Endothelial cell of umbilical vein (primary cell): ENCODE data around the gene LHPP. TPM values are rescaled to one million over a fixed set of nuclear protein-coding genes. Genes with fewer than 3 reads are reported as not detected.

Experiments
- BruUV-seq: library from RNA; stranded (reverse); fragments of 400-500 nt; replicated peaks from 2 replicates; lab custom pipeline; 2021; lab: Mats Ljungman, UMichigan
- CTCF ChIA-PET: fragments of 300-600, 350-600 bp; sonication (Branson Sonifier 250); formaldehyde crosslinking; loops from one replicate; lab custom pipeline; 2021; ENCODE audit warnings: antibody characterized with exemption, inconsistent platforms; lab: Charles Lee
- POLR2A ChIA-PET: fragments of 300-600, 350-600 bp; sonication (Branson Sonifier 250); formaldehyde crosslinking; loops from one replicate; lab custom pipeline; 2021; ENCODE audit warnings: antibody characterized with exemption, inconsistent platforms; lab: Charles Lee
- DNase-seq: peaks from one replicate; pipeline ENCODE4 v3.0.0-alpha.2; 2011; ENCODE audit warnings: low read depth, low spot score
- FAIRE-seq: peaks from 2 replicates; lab custom pipeline; 2011; peaks lifted over from hg19 to GRCh38; lab: Jason Lieb, UNC
- H2AFZ ChIP-seq: 2 replicates; pipeline ENCODE4 v1.6.0; 2012; ENCODE audit warnings: low read depth, low read length, control low read depth, inconsistent platforms
- H3K27ac ChIP-seq: 2 replicates; pipeline ENCODE4 v1.5.1; 2011; ENCODE audit warnings: low read depth, mild to moderate bottlenecking, control low read depth, low read length, moderate library complexity; ENCODE audit not compliant: insufficient read depth
- H3K27me3 ChIP-seq, 2 experiments: 2 replicates each; pipeline versions ENCODE4 v1.6.0 to v1.6.1; 2011; ENCODE audit warnings: low read length in 2 of 2, mixed read lengths in 1 of 2; ENCODE audit not compliant: control insufficient read depth in 2 of 2, insufficient read depth in 2 of 2
- H3K36me3 ChIP-seq, 2 experiments: 2 replicates in 1 of 2; 3 replicates in 1 of 2; pipeline ENCODE4 v1.5.1; 2011; ENCODE audit warnings: low read length in 2 of 2, mild to moderate bottlenecking in 1 of 2, moderate library complexity in 1 of 2; ENCODE audit not compliant: control insufficient read depth in 2 of 2, insufficient read depth in 2 of 2; ENCODE audit errors: extremely low read depth in 1 of 2
- H3K4me1 ChIP-seq: 3 replicates; pipeline ENCODE4 v1.5.1; 2011; ENCODE audit warnings: mild to moderate bottlenecking, low read length; ENCODE audit not compliant: control insufficient read depth, insufficient read depth; ENCODE audit errors: extremely low read depth
- H3K4me2 ChIP-seq: 2 replicates; pipeline ENCODE4 v1.6.1; 2011; ENCODE audit warnings: low read length, control low read depth, mixed read lengths; ENCODE audit not compliant: insufficient read depth
- H3K4me3 ChIP-seq, 3 experiments: fragments of 200-600 bp in 1 of 3; sonication (generic), shearing (Covaris generic) in 1 of 3; replicated peaks in 1 of 3; 2 replicates each; pipeline ENCODE4 v1.5.1; 2011 to 2016; ENCODE audit warnings: control low read depth in 3 of 3, low read length in 3 of 3, mild to moderate bottlenecking in 2 of 3, inconsistent platforms in 1 of 3, low read depth in 1 of 3, moderate library complexity in 1 of 3; ENCODE audit not compliant: insufficient read depth in 1 of 3
- H3K79me2 ChIP-seq: 2 replicates; pipeline ENCODE4 v1.6.0; 2012; ENCODE audit warnings: low read length, inconsistent platforms; ENCODE audit not compliant: control insufficient read depth, insufficient read depth
- H3K9ac ChIP-seq: replicated peaks from 2 replicates; pipeline ENCODE3; 2011; ENCODE audit warnings: low read length, control low read depth; ENCODE audit not compliant: insufficient read depth; ENCODE audit errors: extremely low read depth
- H3K9me1 ChIP-seq: replicated peaks from 3 replicates; pipeline ENCODE4 v1.6.0; 2011; ENCODE audit warnings: mild to moderate bottlenecking, low read length; ENCODE audit not compliant: control insufficient read depth, insufficient read depth; ENCODE audit errors: extremely low read depth
- H3K9me3 ChIP-seq: replicated peaks from 2 replicates; pipeline ENCODE4 v1.5.1; 2012; ENCODE audit warnings: low read length, inconsistent platforms; ENCODE audit not compliant: control insufficient read depth, insufficient read depth
- H4K20me1 ChIP-seq: replicated peaks from 2 replicates; pipeline ENCODE3; 2011; ENCODE audit warnings: mild to moderate bottlenecking, low read length; ENCODE audit not compliant: control insufficient read depth, insufficient read depth; ENCODE audit errors: extremely low read depth
- EZH2 ChIP-seq: IDR thresholded peaks from 2 replicates; pipeline ENCODE4 v1.6.1; 2012; ENCODE audit warnings: borderline replicate concordance, low read depth, mild to moderate bottlenecking, moderate library complexity, low read length, inconsistent platforms; ENCODE audit not compliant: severe bottlenecking
- FOS ChIP-seq: IDR thresholded peaks from 2 replicates; pipeline ENCODE4 v1.6.1; 2011; ENCODE audit warnings: mild to moderate bottlenecking, low read length, moderate library complexity, borderline replicate concordance; ENCODE audit not compliant: insufficient read depth
- GATA2 ChIP-seq: IDR thresholded peaks from 2 replicates; pipeline ENCODE4 v1.7.0; 2011; ENCODE audit warnings: low read depth, mild to moderate bottlenecking, moderate library complexity, mixed read lengths, low read length; ENCODE audit not compliant: insufficient read length, insufficient read depth
- JUN ChIP-seq: IDR thresholded peaks from 2 replicates; pipeline ENCODE4 v1.6.1; 2011; ENCODE audit warnings: borderline replicate concordance, low read depth; ENCODE audit not compliant: insufficient read length, insufficient read depth
- MYC ChIP-seq: IDR thresholded peaks from one replicate; pipeline ENCODE4 v1.6.1; 2011; ENCODE audit warnings: mild to moderate bottlenecking, low read depth, low read length
- POLR2A ChIP-seq: IDR thresholded peaks from 2 replicates; pipeline ENCODE4 v1.6.1; 2012; ENCODE audit warnings: low read depth, mild to moderate bottlenecking, control low read depth, low read length
- POLR2AphosphoS5 ChIP-seq: IDR thresholded peaks from 2 replicates; pipeline ENCODE4 v1.6.1; 2012; ENCODE audit warnings: low read depth, mild to moderate bottlenecking, control low read depth, low read length, moderate library complexity; ENCODE audit not compliant: insufficient read depth
- dilution Hi-C: fragments of 300-500 bp; cut with MboI; formaldehyde crosslinking; loops from one replicate; pipeline ENCODE4 v1.15.0; 2019; ENCODE audit warnings: low sequenced_read_pairs; ENCODE audit not compliant: extremely low pct_ligation_motif_present
- intact Hi-C: fragments of 100-400 bp; cut with micrococcal nuclease; formaldehyde crosslinking; loops from one replicate; pipeline ENCODE4 v1.10.0; 2022
- polyA plus RNA-seq, 4 experiments: library from polyadenylated mRNA; depleted of rRNA in 3 of 4; stranded (reverse) in 3 of 4; unstranded in 1 of 4; fragments of >200 nt; gene quantifications; 2 replicates each; pipeline versions ENCODE4 v1.2.1 to v1.2.3, GENCODE V29; 2011 to 2012; ENCODE audit warnings: missing spikeins in 1 of 4
- total RNA-seq: library from RNA; stranded (reverse); gene quantifications from 2 replicates; pipeline ENCODE4 v1.2.3, GENCODE V29; 2021
- TF ChIP-seq, protein P1 (sequence below), 2 donors: IDR thresholded peaks; 1 replicate in 1 of 2; 2 replicates in 1 of 2; pipeline ENCODE4 v1.5.1; 2011; ENCODE audit warnings: low read length in 2 of 2, mild to moderate bottlenecking in 2 of 2, moderate library complexity in 2 of 2, control low read depth in 1 of 2, inconsistent platforms in 1 of 2, low read depth in 1 of 2; ENCODE audit not compliant: insufficient read depth in 1 of 2; ENCODE audit errors: extremely low read depth in 1 of 2
- TF ChIP-seq, protein P2 (sequence below): IDR thresholded peaks from 2 replicates; pipeline ENCODE4 v1.6.1; 2011; ENCODE audit not compliant: insufficient read depth, insufficient read length

Gene LHPP
- total and polyA plus RNA-seq, 2 donors (not counting 3 experiments of a cell fraction or from before 2014, with no cell fraction given), result 5.8 to 11.2 TPM

DNA sequence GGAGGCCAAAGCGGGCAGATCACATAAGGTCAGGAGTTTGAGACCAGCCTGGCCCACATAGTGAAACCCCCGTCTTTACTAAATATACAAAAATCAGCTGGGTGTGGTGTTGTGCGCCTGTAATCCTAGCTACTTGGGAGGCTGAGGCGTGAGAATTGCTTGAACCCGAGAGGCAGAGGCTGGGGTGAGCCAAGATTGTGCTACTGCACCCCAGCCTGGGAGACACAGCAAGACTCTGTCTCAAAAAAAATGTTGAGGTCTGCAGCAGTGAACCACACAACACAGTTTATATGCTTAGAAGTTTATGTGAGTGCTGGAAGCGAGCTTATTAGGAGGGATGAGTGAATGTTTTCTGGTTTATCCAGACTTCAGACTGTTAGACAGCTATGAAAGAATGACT is 10.4 kb downstream of the LHPP start:
- ChIA-PET POLR2A (no interaction called here), CTCF (interaction anchor here (0.5 to 0.9 kb wide), 2 partner anchors 10 to 395 kb away, joined by 3 to 4 read pairs; partner anchors contain the start of gene LHPP)
- Histone ChIP-seq H3K9ac (no peak overlapping the region), H3K27me3 (no peaks in the 10 kb centered on the region), H3K79me2 (no peaks in the 10 kb centered on the region), H3K4me1 (no peaks in the 10 kb centered on the region), H3K4me2 (no peak overlapping the region), H3K9me3 (no peaks in the 10 kb centered on the region), H3K36me3 (no peaks in the 10 kb centered on the region), H4K20me1 (no peaks in the 10 kb centered on the region), H3K4me3 (no peak overlapping the region), H3K9me1 (no peaks in the 10 kb centered on the region), H3K27ac (no peak overlapping the region), H2AFZ (no peak overlapping the region)
- DNase-seq, result no peak
- dilution Hi-C loops (no loop called here), intact Hi-C loops (no loop called here)
- BruUV-seq, result no TSS peak
- FAIRE-seq, result no peak
- TF ChIP-seq MYC (no peak), FOS (no peak), EZH2 (no peak), JUN (no peak), GATA2 (no peak), POLR2AphosphoS5 (no peak), POLR2A (no peak)
- TF ChIP-seq, protein P1, sequence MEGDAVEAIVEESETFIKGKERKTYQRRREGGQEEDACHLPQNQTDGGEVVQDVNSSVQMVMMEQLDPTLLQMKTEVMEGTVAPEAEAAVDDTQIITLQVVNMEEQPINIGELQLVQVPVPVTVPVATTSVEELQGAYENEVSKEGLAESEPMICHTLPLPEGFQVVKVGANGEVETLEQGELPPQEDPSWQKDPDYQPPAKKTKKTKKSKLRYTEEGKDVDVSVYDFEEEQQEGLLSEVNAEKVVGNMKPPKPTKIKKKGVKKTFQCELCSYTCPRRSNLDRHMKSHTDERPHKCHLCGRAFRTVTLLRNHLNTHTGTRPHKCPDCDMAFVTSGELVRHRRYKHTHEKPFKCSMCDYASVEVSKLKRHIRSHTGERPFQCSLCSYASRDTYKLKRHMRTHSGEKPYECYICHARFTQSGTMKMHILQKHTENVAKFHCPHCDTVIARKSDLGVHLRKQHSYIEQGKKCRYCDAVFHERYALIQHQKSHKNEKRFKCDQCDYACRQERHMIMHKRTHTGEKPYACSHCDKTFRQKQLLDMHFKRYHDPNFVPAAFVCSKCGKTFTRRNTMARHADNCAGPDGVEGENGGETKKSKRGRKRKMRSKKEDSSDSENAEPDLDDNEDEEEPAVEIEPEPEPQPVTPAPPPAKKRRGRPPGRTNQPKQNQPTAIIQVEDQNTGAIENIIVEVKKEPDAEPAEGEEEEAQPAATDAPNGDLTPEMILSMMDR (IDR thresholded peaks at IDR 0.05; ENCODE audit: extremely low read depth in 1 of 2, insufficient read depth in 1 of 2, low read depth in 1 of 2, low read length in 2 of 2), result no peak
- TF ChIP-seq, protein P2, sequence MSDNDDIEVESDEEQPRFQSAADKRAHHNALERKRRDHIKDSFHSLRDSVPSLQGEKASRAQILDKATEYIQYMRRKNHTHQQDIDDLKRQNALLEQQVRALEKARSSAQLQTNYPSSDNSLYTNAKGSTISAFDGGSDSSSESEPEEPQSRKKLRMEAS, result no peak
